ENCODE data around the gene ZFP62. TPM values are rescaled to one million over a fixed set of nuclear protein-coding genes. Genes with fewer than 3 reads are reported as not detected.
"Not testable (repeated sequence)": the region's sequence is repeated elsewhere in the genome, so short reads cannot be mapped to it uniquely, and the experiment has no call there.

Gene ZFP62
- total RNA-seq = 10 to 100 TPM; 26.0 to 57.3 (median 38.0) TPM

GRCh38 chr5:180860887-180861822 is at the start of gene ZFP62:
ZFP62 (minus strand) TSS chr5:180861276; CDS start chr5:180861219, 57 bp downstream.
- H3K4me3 ChIP-seq = peak within 1 kb of the TSS; percentile 74 to 94 (median 83)
- H3K4me1 ChIP-seq (replicated peaks in 1 of 2) = peaks cover 0 to 6% of the 10 kb centered on the region in 2 donors
- in situ Hi-C loops (cut with MboI; ENCODE audit: low pct_unique_long_range_greater_than_20kb in 2 of 9, low sequenced_read_pairs in 9 of 9, unreplicated experiment in 9 of 9) = no loop called here
- ATAC-seq (replicated peaks in 6 of 8) = peak; percentile 94 to 97 (median 96)
- peak within 1 kb of the TSS; percentile 82 to 89 for H3K27ac ChIP-seq
- 0% methylated on average over 2 to 3 of the region's 84 CpGs; no CpG with 5 or more reads in 8 of the 10 experiments for WGBS, 10 experiments

- H3K27ac ChIP-seq = no peak overlapping the region
- H3K4me3 ChIP-seq = no peak overlapping the region
- in situ Hi-C loops (cut with MboI; ENCODE audit: low pct_unique_long_range_greater_than_20kb in 2 of 9, low sequenced_read_pairs in 9 of 9, unreplicated experiment in 9 of 9) = no loop called here
- no peak for ATAC-seq (replicated peaks in 6 of 8)
- H3K4me1 ChIP-seq (replicated peaks in 1 of 2) = no peaks in the 10 kb centered on the region
- WGBS, 10 experiments = 9 to 86% (median 70%) methylated on average over 1 to 5 of the region's 5 CpGs; no CpG with 5 or more reads in 3 of the 10 experiments
These were observed 49.7 kb upstream of the ZFP62 start for GRCh38 chr5:180910735-180911134.

- no peaks in the 10 kb centered on the region for H3K4me1 ChIP-seq (replicated peaks in 1 of 2)
- no peak overlapping the region for H3K27ac ChIP-seq
- ATAC-seq (replicated peaks in 6 of 8) = no peak
- in situ Hi-C loops (cut with MboI; ENCODE audit: low pct_unique_long_range_greater_than_20kb in 2 of 9, low sequenced_read_pairs in 9 of 9, unreplicated experiment in 9 of 9) = no loop called here
- 0 to 100% (median 75%) methylated on average over 1 to 2 of the region's 2 CpGs; no CpG with 5 or more reads in 1 of the 10 experiments for WGBS, 10 experiments
- no peak overlapping the region for H3K4me3 ChIP-seq
These were observed 49.1 kb upstream of the ZFP62 start for GRCh38 chr5:180910182-180910581.

GRCh38 chr5:180909782-180910181 is 48.7 kb upstream of the ZFP62 start:
- 0 to 80% (median 54%) methylated on average over 1 to 5 of the region's 5 CpGs; no CpG with 5 or more reads in 1 of the 10 experiments for WGBS, 10 experiments

GRCh38 chr5:180908998-180909731 is 48.1 kb upstream of the ZFP62 start:
- Histone ChIP-seq H3K27ac (no peak overlapping the region), H3K4me3 (no peak overlapping the region), H3K4me1 (replicated peaks in 1 of 2) (no peaks in the 10 kb centered on the region)
- peak in 2 of 8 experiments; percentile 39 to 55 for ATAC-seq (replicated peaks in 6 of 8)
- in situ Hi-C loops (cut with MboI; ENCODE audit: low pct_unique_long_range_greater_than_20kb in 2 of 9, low sequenced_read_pairs in 9 of 9, unreplicated experiment in 9 of 9) = no loop called here
- 26 to 100% (median 77%) methylated on average over 1 to 7 of the region's 9 CpGs for WGBS, 10 experiments

More at GRCh38 chr5:180909782-180910181, 48.7 kb upstream of the ZFP62 start:
- in situ Hi-C loops (cut with MboI; ENCODE audit: low pct_unique_long_range_greater_than_20kb in 2 of 9, low sequenced_read_pairs in 9 of 9, unreplicated experiment in 9 of 9) = no loop called here
- Histone ChIP-seq H3K4me3 (no peak overlapping the region), H3K4me1 (replicated peaks in 1 of 2) (no peaks in the 10 kb centered on the region), H3K27ac (no peak overlapping the region)
- no peak for ATAC-seq (replicated peaks in 6 of 8)

GRCh38 chr5:180908400-180908799 is 47.3 kb upstream of the ZFP62 start:
- no peak overlapping the region for H3K4me3 ChIP-seq
- ATAC-seq (replicated peaks in 6 of 8) = no peak
- H3K27ac ChIP-seq = no peak overlapping the region
- 0 to 92% (median 61%) methylated on average over 1 to 6 of the region's 9 CpGs; no CpG with 5 or more reads in 4 of the 10 experiments for WGBS, 10 experiments
- in situ Hi-C loops (cut with MboI; ENCODE audit: low pct_unique_long_range_greater_than_20kb in 2 of 9, low sequenced_read_pairs in 9 of 9, unreplicated experiment in 9 of 9) = no loop called here
- no peaks in the 10 kb centered on the region for H3K4me1 ChIP-seq (replicated peaks in 1 of 2)

GRCh38 chr5:180901319-180902009 is 40.4 kb upstream of the ZFP62 start:
- no peak overlapping the region for H3K27ac ChIP-seq
- in situ Hi-C loops (cut with MboI; ENCODE audit: low pct_unique_long_range_greater_than_20kb in 2 of 9, low sequenced_read_pairs in 9 of 9, unreplicated experiment in 9 of 9) = no loop called here
- no peak overlapping the region for H3K4me3 ChIP-seq
- H3K4me1 ChIP-seq (replicated peaks in 1 of 2) = no peaks in the 10 kb centered on the region
- 20 to 95% (median 77%) methylated on average over 3 to 7 of the region's 7 CpGs for WGBS, 10 experiments
- ATAC-seq (replicated peaks in 6 of 8) = peak in 3 of 8 experiments; percentile 22 to 56 (median 45)

- Histone ChIP-seq H3K27ac (no peak overlapping the region), H3K4me3 (no peak overlapping the region), H3K4me1 (replicated peaks in 1 of 2) (no peaks in the 10 kb centered on the region)
- in situ Hi-C loops (cut with MboI; ENCODE audit: low pct_unique_long_range_greater_than_20kb in 2 of 9, low sequenced_read_pairs in 9 of 9, unreplicated experiment in 9 of 9) = no loop called here
- 14 to 87% (median 75%) methylated on average over 2 to 5 of the region's 5 CpGs; no CpG with 5 or more reads in 1 of the 10 experiments for WGBS, 10 experiments
- no peak for ATAC-seq (replicated peaks in 6 of 8)
These were observed 39.1 kb upstream of the ZFP62 start for GRCh38 chr5:180900178-180900577.

GRCh38 chr5:180898621-180899246 is 37.7 kb upstream of the ZFP62 start, which contains the start of gene BTNL8:
BTNL8 (plus strand) TSS chr5:180899159; CDS start chr5:180899311, 152 bp downstream.
- Histone ChIP-seq H3K27ac (no peak within 1 kb of the TSS), H3K4me1 (replicated peaks in 1 of 2) (no peaks in the 10 kb centered on the region), H3K4me3 (no peak within 1 kb of the TSS)
- WGBS, 10 experiments = 0 to 100% (median 83%) methylated on average over 1 to 9 of the region's 9 CpGs; no CpG with 5 or more reads in 2 of the 10 experiments
- in situ Hi-C loops (cut with MboI; ENCODE audit: low pct_unique_long_range_greater_than_20kb in 2 of 9, low sequenced_read_pairs in 9 of 9, unreplicated experiment in 9 of 9) = loop anchor here in 1 of 9 experiments (25.0 kb wide), 1 partner anchor 114 kb away; no protein-coding TSS in a partner anchor
- ATAC-seq (replicated peaks in 6 of 8) = no peak

GRCh38 chr5:180895330-180895729 is 34.3 kb upstream of the ZFP62 start:
- in situ Hi-C loops (cut with MboI; ENCODE audit: low pct_unique_long_range_greater_than_20kb in 2 of 9, low sequenced_read_pairs in 9 of 9, unreplicated experiment in 9 of 9) = loop anchor here in 1 of 9 experiments (25.0 kb wide), 1 partner anchor 117 kb away; no protein-coding TSS in a partner anchor
- ATAC-seq (replicated peaks in 6 of 8); H3K4me3 ChIP-seq; H3K27ac ChIP-seq; H3K4me1 ChIP-seq (replicated peaks in 1 of 2): not testable (repeated sequence)
- 78 to 100% methylated on average over 1 of the region's 1 CpG; no CpG with 5 or more reads in 8 of the 10 experiments for WGBS, 10 experiments

- no peak for ATAC-seq (replicated peaks in 6 of 8)
- Histone ChIP-seq H3K4me3 (no peak overlapping the region), H3K27ac (no peak overlapping the region), H3K4me1 (replicated peaks in 1 of 2) (no peaks in the 10 kb centered on the region)
- in situ Hi-C loops (cut with MboI; ENCODE audit: low pct_unique_long_range_greater_than_20kb in 2 of 9, low sequenced_read_pairs in 9 of 9, unreplicated experiment in 9 of 9) = loop anchor here in 1 of 9 experiments (25.0 kb wide), 1 partner anchor 123 kb away; no protein-coding TSS in a partner anchor
- 0 to 100% (median 64%) methylated on average over 1 to 5 of the region's 7 CpGs; no CpG with 5 or more reads in 2 of the 10 experiments for WGBS, 10 experiments
These were observed 28.3 kb upstream of the ZFP62 start for GRCh38 chr5:180889381-180889780.
